ENCODE data around the gene HS6ST1. TPM values are rescaled to one million over a fixed set of nuclear protein-coding genes. Genes with fewer than 3 reads are reported as not detected.

Gene HS6ST1
- total RNA-seq, 2 donors from 2014 or later: 2.9 to 14.5 TPM

- ATAC-seq (peak in 1 of 2 donors; percentile 15), DNase-seq (ENCODE audit: low spot score in 2 of 2) (no peak)
- Mint-ChIP-seq H3K36me3 (no peaks in the 10 kb centered on the region), H3K9me3 (no peaks in the 10 kb centered on the region), H3K27ac (no peak overlapping the region)
Measured at GRCh38 chr2:128284841-128285240, 33.8 kb downstream of the HS6ST1 start.

GRCh38 chr2:128284037-128284441, 34.6 kb downstream of the HS6ST1 start:
- ATAC-seq: no peak
- no peak for DNase-seq (ENCODE audit: low spot score in 2 of 2)

GRCh38 chr2:128282976-128283810, 35.5 kb downstream of the HS6ST1 start:
- ATAC-seq (no peak), DNase-seq (ENCODE audit: low spot score in 2 of 2) (no peak)
- Mint-ChIP-seq H3K27ac (peak overlapping the region in 1 of 2 donors; percentile 69), H3K36me3 (no peaks in the 10 kb centered on the region), H3K9me3 (no peaks in the 10 kb centered on the region)

More at GRCh38 chr2:128284037-128284441, 34.6 kb downstream of the HS6ST1 start:
- H3K9me3 Mint-ChIP-seq: no peaks in the 10 kb centered on the region
- H3K27ac Mint-ChIP-seq: no peak overlapping the region
- H3K36me3 Mint-ChIP-seq: no peaks in the 10 kb centered on the region

GRCh38 chr2:128282246-128282975, 36.3 kb downstream of the HS6ST1 start:
- no peak for ATAC-seq

GRCh38 chr2:128281852-128282245, 36.8 kb downstream of the HS6ST1 start:
- Mint-ChIP-seq H3K9me3 (no peaks in the 10 kb centered on the region), H3K27ac (no peak overlapping the region), H3K36me3 (no peaks in the 10 kb centered on the region)
- DNase-seq (ENCODE audit: low spot score in 2 of 2): no peak
- no peak for ATAC-seq

More at GRCh38 chr2:128282246-128282975, 36.3 kb downstream of the HS6ST1 start:
- no peak for DNase-seq (ENCODE audit: low spot score in 2 of 2)
- Mint-ChIP-seq H3K9me3 (no peaks in the 10 kb centered on the region), H3K27ac (peak overlapping the region in 1 of 2 donors; percentile 69), H3K36me3 (no peaks in the 10 kb centered on the region)

GRCh38 chr2:128280901-128281321, 37.8 kb downstream of the HS6ST1 start:
- Mint-ChIP-seq H3K9me3 (no peaks in the 10 kb centered on the region), H3K36me3 (peaks cover 0 to under 1% of the 10 kb centered on the region in 2 donors), H3K27ac (peak overlapping the region in 1 of 2 donors; percentile 80)
- ATAC-seq (no peak), DNase-seq (ENCODE audit: low spot score in 2 of 2) (peak in 1 of 2 donors; percentile 43)

GRCh38 chr2:128280158-128280871, 38.4 kb downstream of the HS6ST1 start:
- Mint-ChIP-seq H3K27ac (peak overlapping the region in 1 of 2 donors; percentile 80), H3K9me3 (no peaks in the 10 kb centered on the region), H3K36me3 (peaks cover 1 to 5% of the 10 kb centered on the region in 2 donors)
- DNase-seq (ENCODE audit: low spot score in 2 of 2) (peak in 1 of 2 donors; percentile 47), ATAC-seq (no peak)

GRCh38 chr2:128279786-128280157, 38.9 kb downstream of the HS6ST1 start:
- H3K27ac Mint-ChIP-seq: no peak overlapping the region
- DNase-seq (ENCODE audit: low spot score in 2 of 2) (no peak), ATAC-seq (no peak)
- H3K36me3 Mint-ChIP-seq: peaks cover 7 to 10% of the 10 kb centered on the region in 2 donors
- H3K9me3 Mint-ChIP-seq: no peaks in the 10 kb centered on the region

GRCh38 chr2:128279009-128279408, 39.7 kb downstream of the HS6ST1 start:
- Mint-ChIP-seq H3K27ac (no peak overlapping the region), H3K36me3 (peaks cover 14 to 15% of the 10 kb centered on the region in 2 donors), H3K9me3 (peaks cover 4% of the 10 kb centered on the region in 2 donors)
- ATAC-seq: no peak
- peak in 1 of 2 donors; percentile 25 for DNase-seq (ENCODE audit: low spot score in 2 of 2)

GRCh38 chr2:128277961-128278681, 40.5 kb downstream of the HS6ST1 start:
- Mint-ChIP-seq H3K27ac (no peak overlapping the region), H3K36me3 (peaks cover 18 to 22% of the 10 kb centered on the region in 2 donors), H3K9me3 (peaks cover 4 to 7% of the 10 kb centered on the region in 2 donors)
- peak in 1 of 2 donors; percentile 44 for DNase-seq (ENCODE audit: low spot score in 2 of 2)
- ATAC-seq: no peak

GRCh38 chr2:128276878-128277675, 41.6 kb downstream of the HS6ST1 start:
- H3K27ac Mint-ChIP-seq: no peak overlapping the region
- ATAC-seq: no peak
- H3K36me3 Mint-ChIP-seq: peaks cover 18 to 22% of the 10 kb centered on the region in 2 donors
- H3K9me3 Mint-ChIP-seq: peaks cover 4 to 7% of the 10 kb centered on the region in 2 donors
- DNase-seq (ENCODE audit: low spot score in 2 of 2): peak in 1 of 2 donors; percentile 41

GRCh38 chr2:128275498-128276045, 43.1 kb downstream of the HS6ST1 start:
- Mint-ChIP-seq H3K27ac (no peak overlapping the region), H3K9me3 (peaks cover 4 to 7% of the 10 kb centered on the region in 2 donors), H3K36me3 (peaks cover 18 to 22% of the 10 kb centered on the region in 2 donors)
- DNase-seq (ENCODE audit: low spot score in 2 of 2) (no peak), ATAC-seq (no peak)

GRCh38 chr2:128274218-128274617, 44.5 kb downstream of the HS6ST1 start:
- no peak for DNase-seq (ENCODE audit: low spot score in 2 of 2)
- ATAC-seq: no peak
- H3K36me3 Mint-ChIP-seq: peaks cover 18 to 22% of the 10 kb centered on the region in 2 donors
- H3K9me3 Mint-ChIP-seq: peaks cover 4 to 7% of the 10 kb centered on the region in 2 donors
- no peak overlapping the region for H3K27ac Mint-ChIP-seq

GRCh38 chr2:128273469-128274081, 45.1 kb downstream of the HS6ST1 start:
- Mint-ChIP-seq H3K36me3 (peaks cover 18 to 22% of the 10 kb centered on the region in 2 donors), H3K27ac (no peak overlapping the region), H3K9me3 (peaks cover 4 to 7% of the 10 kb centered on the region in 2 donors)
- no peak for ATAC-seq
- DNase-seq (ENCODE audit: low spot score in 2 of 2): peak in 1 of 2 donors; percentile 49

Data from activated naive CD4-positive, alpha-beta T cell treated with anti-CD3 and anti-CD28 coated beads, Interleukin-2, amount 50 U/mL, for 72 hours (primary cell).